Calu3 (cell line): ENCODE measurements around the gene TRIM22. TPM values are rescaled to one million over a fixed set of nuclear protein-coding genes. Genes with fewer than 3 reads are reported as not detected.
"Not testable (repeated sequence)": the region's sequence is repeated elsewhere in the genome, so short reads cannot be mapped to it uniquely, and the experiment has no call there.

ENCODE experiments used
- BruUV-seq: library from RNA; stranded (reverse); fragments of 400-500 nt; replicated peaks from 2 replicates; lab custom pipeline; 2021; lab: Mats Ljungman, UMichigan
- CTCF ChIA-PET: fragments of 300-600 bp; sonication (Branson Sonifier 250); formaldehyde crosslinking; loops from one replicate; lab custom pipeline; 2022; ENCODE audit warnings: antibody characterized with exemption; lab: Charles Lee
- DNase-seq: peaks from one replicate; pipeline ENCODE4 v3.0.0; 2022
- H3K27ac Mint-ChIP-seq: one replicate; pipeline ENCODE4 v1.8.0; 2022; ENCODE audit warnings: mixed read lengths; ENCODE audit not compliant: unreplicated experiment
- H3K27me3 Mint-ChIP-seq: one replicate; pipeline ENCODE4 v1.8.0; 2022; ENCODE audit warnings: mixed read lengths; ENCODE audit not compliant: unreplicated experiment
- H3K36me3 Mint-ChIP-seq: one replicate; pipeline ENCODE4 v1.8.0; 2022; ENCODE audit warnings: mild to moderate bottlenecking, moderate library complexity, mixed read lengths; ENCODE audit not compliant: insufficient read depth, unreplicated experiment
- H3K4me1 Mint-ChIP-seq: one replicate; pipeline ENCODE4 v1.8.0; 2022; ENCODE audit warnings: mild to moderate bottlenecking, low read depth, mixed read lengths; ENCODE audit not compliant: unreplicated experiment
- H3K4me3 Mint-ChIP-seq: one replicate; pipeline ENCODE4 v1.8.0; 2022; ENCODE audit warnings: mild to moderate bottlenecking, low read depth, moderate library complexity, mixed read lengths; ENCODE audit not compliant: unreplicated experiment
- H3K9me3 Mint-ChIP-seq: one replicate; pipeline ENCODE4 v1.8.0; 2022; ENCODE audit warnings: low read depth, mixed read lengths; ENCODE audit not compliant: unreplicated experiment
- intact Hi-C: fragments of 100-400 bp; cut with micrococcal nuclease; formaldehyde crosslinking; loops from one replicate; pipeline ENCODE4 v1.10.0; 2022; ENCODE audit not compliant: unreplicated experiment
- total RNA-seq: library from RNA; stranded (reverse); gene quantifications from 2 replicates; pipeline ENCODE4 v1.2.3, GENCODE V29; 2022
- TF ChIP-seq, protein P1 (sequence below): fragments of 200-600 bp; IDR thresholded peaks from one replicate; pipeline ENCODE4 v1.8.0; 2022; ENCODE audit warnings: antibody characterized with exemption; ENCODE audit not compliant: unreplicated experiment

The TRIM22 gene
- total RNA-seq, 1 experiment from 2014 or later, result 11.5 TPM

DNA sequence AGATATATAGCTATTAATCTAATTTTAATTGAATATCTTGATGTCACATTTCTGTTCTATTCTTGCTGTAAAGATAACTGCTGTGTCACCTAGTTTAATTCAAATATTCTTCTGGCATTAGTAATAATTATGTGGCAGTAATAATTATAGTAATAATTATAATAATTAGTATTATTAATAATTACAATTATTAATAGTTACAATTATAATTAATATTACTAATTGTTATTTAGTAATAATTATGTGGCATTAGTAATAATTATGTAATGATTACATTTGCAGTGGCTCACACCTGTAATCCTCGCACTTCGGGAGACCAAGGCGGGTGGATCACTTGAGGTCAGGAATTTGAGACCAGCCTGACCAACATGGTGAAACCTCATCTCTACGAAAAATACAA lies 3.2 kb upstream of the TRIM22 start:
- CTCF ChIA-PET, result no interaction called here
- peaks cover 10% of the 10 kb centered on the region for H3K36me3 Mint-ChIP-seq
- intact Hi-C loops, result no loop called here
- H3K4me3 Mint-ChIP-seq, result no peak overlapping the region
- no peak for DNase-seq
- no peaks in the 10 kb centered on the region for H3K27me3 Mint-ChIP-seq
- no peak overlapping the region for H3K27ac Mint-ChIP-seq
- TF ChIP-seq, protein P1, sequence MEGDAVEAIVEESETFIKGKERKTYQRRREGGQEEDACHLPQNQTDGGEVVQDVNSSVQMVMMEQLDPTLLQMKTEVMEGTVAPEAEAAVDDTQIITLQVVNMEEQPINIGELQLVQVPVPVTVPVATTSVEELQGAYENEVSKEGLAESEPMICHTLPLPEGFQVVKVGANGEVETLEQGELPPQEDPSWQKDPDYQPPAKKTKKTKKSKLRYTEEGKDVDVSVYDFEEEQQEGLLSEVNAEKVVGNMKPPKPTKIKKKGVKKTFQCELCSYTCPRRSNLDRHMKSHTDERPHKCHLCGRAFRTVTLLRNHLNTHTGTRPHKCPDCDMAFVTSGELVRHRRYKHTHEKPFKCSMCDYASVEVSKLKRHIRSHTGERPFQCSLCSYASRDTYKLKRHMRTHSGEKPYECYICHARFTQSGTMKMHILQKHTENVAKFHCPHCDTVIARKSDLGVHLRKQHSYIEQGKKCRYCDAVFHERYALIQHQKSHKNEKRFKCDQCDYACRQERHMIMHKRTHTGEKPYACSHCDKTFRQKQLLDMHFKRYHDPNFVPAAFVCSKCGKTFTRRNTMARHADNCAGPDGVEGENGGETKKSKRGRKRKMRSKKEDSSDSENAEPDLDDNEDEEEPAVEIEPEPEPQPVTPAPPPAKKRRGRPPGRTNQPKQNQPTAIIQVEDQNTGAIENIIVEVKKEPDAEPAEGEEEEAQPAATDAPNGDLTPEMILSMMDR, result no peak
- H3K9me3 Mint-ChIP-seq, result no peaks in the 10 kb centered on the region
- BruUV-seq, result no TSS peak
- peaks cover 16% of the 10 kb centered on the region for H3K4me1 Mint-ChIP-seq

DNA sequence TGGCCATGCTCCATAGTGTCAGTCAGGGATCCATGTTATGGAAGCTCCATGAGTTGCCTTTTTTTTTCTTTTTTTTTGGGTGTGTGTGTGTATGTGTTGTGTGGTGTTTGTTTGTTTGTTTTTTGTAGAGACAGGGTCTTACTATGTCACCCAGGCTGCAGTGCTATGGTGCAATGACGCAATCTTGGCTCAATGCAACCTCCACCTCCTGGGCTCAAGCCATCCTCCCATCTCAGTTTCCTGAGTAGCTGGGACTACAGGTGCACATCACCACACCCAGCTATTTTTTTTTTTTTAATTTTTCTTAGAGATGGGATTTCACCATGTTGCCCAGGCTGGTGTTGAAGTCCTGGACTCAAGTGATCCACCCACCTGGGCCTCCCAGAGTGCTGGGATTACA lies 1.1 kb upstream of the TRIM22 start:
- TF ChIP-seq, protein P1, result no peak
- Mint-ChIP-seq H3K36me3 (peaks cover 10% of the 10 kb centered on the region), H3K4me3 (no peak overlapping the region), H3K4me1 (peaks cover 16% of the 10 kb centered on the region), H3K9me3 (no peaks in the 10 kb centered on the region), H3K27me3 (no peaks in the 10 kb centered on the region), H3K27ac (no peak overlapping the region)
- no peak for DNase-seq
- intact Hi-C loops, result no loop called here
- no TSS peak for BruUV-seq
- CTCF ChIA-PET, result no interaction called here

DNA sequence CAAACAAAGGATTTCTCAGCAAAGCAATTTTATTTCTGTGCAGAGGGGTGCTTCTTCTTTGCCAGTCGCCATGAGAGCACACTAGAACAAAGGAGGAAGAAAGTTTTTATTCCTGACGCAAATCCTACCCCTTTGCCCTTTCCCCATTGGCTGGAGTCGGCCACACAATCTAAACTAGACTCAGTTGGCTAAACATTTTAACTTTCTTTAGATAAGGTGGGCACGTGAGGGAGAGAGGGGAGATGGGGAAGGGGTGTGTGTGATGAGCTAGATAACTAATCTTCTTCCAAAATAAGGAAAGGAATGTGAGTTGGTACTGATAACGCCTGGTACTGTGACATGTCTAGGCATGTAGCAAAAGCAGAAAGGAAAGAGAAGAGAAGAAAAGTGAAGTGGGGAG lies 626 bp downstream of the TRIM22 start:
- no TSS peak for BruUV-seq
- CTCF ChIA-PET, result interaction anchor here (0.6 kb wide), 1 partner anchor 19 kb away, joined by 3 read pairs; no protein-coding TSS in a partner anchor
- H3K4me3 Mint-ChIP-seq, result peak overlapping the region; percentile 40
- peaks cover 9% of the 10 kb centered on the region for H3K4me1 Mint-ChIP-seq
- peaks cover 1% of the 10 kb centered on the region for H3K36me3 Mint-ChIP-seq
- peaks cover 2% of the 10 kb centered on the region for H3K27me3 Mint-ChIP-seq
- no peaks in the 10 kb centered on the region for H3K9me3 Mint-ChIP-seq
- TF ChIP-seq, protein P1, result no peak
- intact Hi-C loops, result no loop called here
- H3K27ac Mint-ChIP-seq, result no peak overlapping the region
- no peak for DNase-seq

DNA sequence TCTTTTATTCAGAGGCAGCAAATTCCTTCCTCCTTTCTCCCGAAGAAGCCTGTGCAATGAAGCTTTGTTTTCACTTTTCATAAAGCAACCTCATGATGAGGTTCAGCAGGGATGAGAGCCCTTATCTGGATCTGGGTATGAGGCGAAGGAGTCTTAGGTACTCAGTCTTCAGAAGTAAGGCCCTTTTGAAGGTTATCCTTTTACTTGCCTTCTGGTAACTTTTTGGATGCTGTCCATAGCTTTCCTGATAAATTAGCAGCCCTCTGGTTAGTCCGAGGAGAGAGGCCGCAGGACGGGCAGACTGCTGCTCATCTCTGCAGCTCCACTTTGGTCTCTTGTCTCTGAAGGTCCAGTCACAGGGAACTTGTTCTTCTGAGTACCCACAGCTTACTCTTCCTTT lies 1.1 kb downstream of the TRIM22 start:
- CTCF ChIA-PET, result interaction anchor here (0.6 kb wide), 1 partner anchor 20 kb away, joined by 3 read pairs; no protein-coding TSS in a partner anchor
- Mint-ChIP-seq H3K4me1 (peaks cover 9% of the 10 kb centered on the region), H3K27me3 (peaks cover 8% of the 10 kb centered on the region), H3K4me3 (no peak overlapping the region), H3K36me3 (no peaks in the 10 kb centered on the region), H3K9me3 (no peaks in the 10 kb centered on the region), H3K27ac (no peak overlapping the region)
- intact Hi-C loops, result no loop called here
- DNase-seq, result no peak
- no TSS peak for BruUV-seq
- TF ChIP-seq, protein P1, result no peak

DNA sequence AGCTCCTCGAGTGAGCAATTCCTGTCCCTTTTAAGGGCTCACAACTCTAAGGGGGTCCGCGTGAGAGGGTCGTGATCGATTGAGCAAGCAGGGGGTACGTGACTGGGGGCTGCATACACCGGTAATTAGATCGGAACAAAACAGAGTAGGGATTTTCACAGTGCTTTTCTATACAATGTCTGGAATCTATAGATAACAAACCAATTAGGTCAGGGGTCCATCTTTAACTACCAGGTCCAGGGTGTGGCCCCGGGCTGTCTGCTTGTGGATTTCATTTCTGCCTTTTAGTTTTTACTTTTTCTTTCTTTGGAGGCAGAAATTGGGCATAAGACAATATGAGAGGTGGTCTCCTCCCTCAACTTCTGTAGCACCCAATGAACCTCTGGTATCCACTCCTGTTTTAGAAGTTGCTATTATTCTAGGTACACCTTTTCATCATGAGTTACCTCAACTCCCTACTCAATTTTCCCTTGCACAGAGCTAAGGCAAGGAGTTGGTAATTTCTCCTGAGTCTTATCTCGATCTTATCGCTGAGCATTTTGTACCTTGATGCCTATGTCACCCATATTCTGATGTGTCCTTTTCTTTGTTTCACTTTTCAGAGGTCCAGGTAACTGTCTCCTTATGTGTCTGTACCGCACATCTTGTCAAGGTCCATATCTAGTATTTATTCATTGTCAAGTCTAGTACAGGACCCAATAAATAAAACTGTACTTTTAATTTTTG lies 1.8 kb downstream of the TRIM22 start:
- CTCF ChIA-PET, BruUV-seq, H3K36me3 Mint-ChIP-seq, DNase-seq, H3K27ac Mint-ChIP-seq, H3K4me3 Mint-ChIP-seq, H3K9me3 Mint-ChIP-seq, intact Hi-C loops, H3K4me1 Mint-ChIP-seq: not testable (repeated sequence)
- H3K27me3 Mint-ChIP-seq, result peaks cover 14% of the 10 kb centered on the region
